ENCODE measurements around the gene NAA80.
"Not testable (repeated sequence)": the region's sequence is repeated elsewhere in the genome, so short reads cannot be mapped to it uniquely, and the experiment has no call there.

Gene NAA80

GRCh38 chr3:50289130-50289529, 10.1 kb downstream of the NAA80 start:
- no peak for DNase-seq (ENCODE audit: low read depth)

GRCh38 chr3:50288387-50289007, 10.7 kb downstream of the NAA80 start:
- no peak for DNase-seq (ENCODE audit: low read depth)

- DNase-seq (ENCODE audit: low read depth), result no peak
Measured at GRCh38 chr3:50287262-50287661, 11.9 kb downstream of the NAA80 start.

- no peak for DNase-seq (ENCODE audit: low read depth)
Measured at GRCh38 chr3:50286322-50287227, 12.6 kb downstream of the NAA80 start.

GRCh38 chr3:50284121-50284520, 15.1 kb downstream of the NAA80 start:
- DNase-seq (ENCODE audit: low read depth), result not testable (repeated sequence)

GRCh38 chr3:50279255-50280016, 19.8 kb downstream of the NAA80 start:
- no peak for DNase-seq (ENCODE audit: low read depth)

GRCh38 chr3:50278880-50279224, 20.4 kb downstream of the NAA80 start, which contains the start of gene LSMEM2:
Gene LSMEM2 (plus strand): TSS chr3:50279087. CDS start chr3:50279114, 27 bp downstream.
- no peak for DNase-seq (ENCODE audit: low read depth)

- DNase-seq (ENCODE audit: low read depth), result no peak
Measured at GRCh38 chr3:50278123-50278879, 20.9 kb downstream of the NAA80 start.

GRCh38 chr3:50276762-50277101, 22.5 kb downstream of the NAA80 start:
- DNase-seq (ENCODE audit: low read depth), result no peak

- DNase-seq (ENCODE audit: low read depth), result no peak
Measured at GRCh38 chr3:50275996-50276761, 23.0 kb downstream of the NAA80 start.

- DNase-seq (ENCODE audit: low read depth), result no peak
Measured at GRCh38 chr3:50275141-50275995, 23.8 kb downstream of the NAA80 start.

GRCh38 chr3:50274371-50275104, 24.7 kb downstream of the NAA80 start:
- no peak for DNase-seq (ENCODE audit: low read depth)

- DNase-seq (ENCODE audit: low read depth), result no peak
Measured at GRCh38 chr3:50273689-50274065, 25.5 kb downstream of the NAA80 start.

GRCh38 chr3:50272911-50273688, 26.1 kb downstream of the NAA80 start:
- peak; percentile 37 for DNase-seq (ENCODE audit: low read depth)

- DNase-seq (ENCODE audit: low read depth), result not testable (repeated sequence)
Measured at GRCh38 chr3:50272538-50272910, 26.7 kb downstream of the NAA80 start.

- DNase-seq (ENCODE audit: low read depth), result no peak
Measured at GRCh38 chr3:50271314-50271936, 27.8 kb downstream of the NAA80 start.

GRCh38 chr3:50270422-50271224, 28.6 kb downstream of the NAA80 start:
- no peak for DNase-seq (ENCODE audit: low read depth)
